Measurements from ENCODE around the gene FNIP2. TPM values are rescaled to one million over a fixed set of nuclear protein-coding genes. Genes with fewer than 3 reads are reported as not detected.
A peak's percentile ranks its signal among the peaks of the same experiment; 100 is the strongest.

The FNIP2 gene
- total RNA-seq, 1 donor from 2014 or later, result 18.5 TPM

- peaks cover 25% of the 10 kb centered on the region for H3K4me1 ChIP-seq (ENCODE audit: insufficient read depth, low read length)
- H3K79me2 ChIP-seq (ENCODE audit: insufficient read depth, low read length), result peaks cover 64% of the 10 kb centered on the region
- peak overlapping the region; percentile 98 for H3K9ac ChIP-seq (ENCODE audit: low read length)
- H2AFZ ChIP-seq (ENCODE audit: low read depth, low read length), result no peak overlapping the region
- Mint-ChIP-seq H3K27ac (ENCODE audit: unreplicated experiment) (no peak overlapping the region), H3K27me3 (ENCODE audit: low read depth, unreplicated experiment) (no peaks in the 10 kb centered on the region), H3K4me1 (ENCODE audit: low read depth, unreplicated experiment) (peaks cover 21% of the 10 kb centered on the region), H3K36me3 (ENCODE audit: low read depth, unreplicated experiment) (no peaks in the 10 kb centered on the region), H3K4me3 (ENCODE audit: unreplicated experiment) (no peak overlapping the region), H3K9me3 (ENCODE audit: unreplicated experiment) (no peaks in the 10 kb centered on the region)
- FAIRE-seq, result no peak
- no peak overlapping the region for H3K27ac ChIP-seq (ENCODE audit: low read depth, low read length)
- no peak for TF ChIP-seq CTCF (IDR thresholded peaks at IDR 0.05; ENCODE audit: insufficient read depth, low read depth, low read length)
- TF ChIP-seq EZH2 (IDR thresholded peaks at IDR 0.05; ENCODE audit: insufficient read depth, low read length), result no peak
- H3K4me3 ChIP-seq (ENCODE audit: insufficient read depth, low read depth, low read length), result peak overlapping the region; percentile 14
- peaks cover 21% of the 10 kb centered on the region for H4K20me1 ChIP-seq (ENCODE audit: insufficient read depth, low read length)
- no peaks in the 10 kb centered on the region for H3K36me3 ChIP-seq (ENCODE audit: insufficient read depth, low read length)
- no peaks in the 10 kb centered on the region for H3K27me3 ChIP-seq (ENCODE audit: insufficient read depth, low read length)
- H3K9me3 ChIP-seq (ENCODE audit: insufficient read depth, low read depth, low read length), result no peaks in the 10 kb centered on the region
- H3K4me2 ChIP-seq (ENCODE audit: low read length), result peak overlapping the region; percentile 87
- no peak for DNase-seq (ENCODE audit: low read depth)
Observed at GRCh38 chr4:158770671-158771070, 1.8 kb downstream of the FNIP2 start.

- Histone ChIP-seq H3K79me2 (ENCODE audit: insufficient read depth, low read length) (peaks cover 75% of the 10 kb centered on the region), H3K27me3 (ENCODE audit: insufficient read depth, low read length) (no peaks in the 10 kb centered on the region), H3K27ac (ENCODE audit: low read depth, low read length) (no peak overlapping the region), H3K9ac (ENCODE audit: low read length) (no peak overlapping the region), H4K20me1 (ENCODE audit: insufficient read depth, low read length) (peaks cover 21% of the 10 kb centered on the region), H3K9me3 (ENCODE audit: insufficient read depth, low read depth, low read length) (no peaks in the 10 kb centered on the region), H3K4me1 (ENCODE audit: insufficient read depth, low read length) (peaks cover 26% of the 10 kb centered on the region), H3K4me3 (ENCODE audit: insufficient read depth, low read depth, low read length) (no peak overlapping the region), H3K36me3 (ENCODE audit: insufficient read depth, low read length) (no peaks in the 10 kb centered on the region), H2AFZ (ENCODE audit: low read depth, low read length) (no peak overlapping the region), H3K4me2 (ENCODE audit: low read length) (peak overlapping the region; percentile 87)
- Mint-ChIP-seq H3K36me3 (ENCODE audit: low read depth, unreplicated experiment) (no peaks in the 10 kb centered on the region), H3K27ac (ENCODE audit: unreplicated experiment) (no peak overlapping the region), H3K4me3 (ENCODE audit: unreplicated experiment) (no peak overlapping the region), H3K27me3 (ENCODE audit: low read depth, unreplicated experiment) (no peaks in the 10 kb centered on the region), H3K4me1 (ENCODE audit: low read depth, unreplicated experiment) (peaks cover 27% of the 10 kb centered on the region), H3K9me3 (ENCODE audit: unreplicated experiment) (no peaks in the 10 kb centered on the region)
- TF ChIP-seq CTCF (IDR thresholded peaks at IDR 0.05; ENCODE audit: insufficient read depth, low read depth, low read length) (no peak), EZH2 (IDR thresholded peaks at IDR 0.05; ENCODE audit: insufficient read depth, low read length) (no peak)
- FAIRE-seq (peak; percentile 55), DNase-seq (ENCODE audit: low read depth) (no peak)
Observed at GRCh38 chr4:158771776-158772175, 3.0 kb downstream of the FNIP2 start.

GRCh38 chr4:158775091-158775651 is 6.3 kb downstream of the FNIP2 start:
- DNase-seq (ENCODE audit: low read depth) (peak; percentile 88), FAIRE-seq (peak; percentile 58)
- Mint-ChIP-seq H3K27ac (ENCODE audit: unreplicated experiment) (peak overlapping the region; percentile 77), H3K27me3 (ENCODE audit: low read depth, unreplicated experiment) (no peaks in the 10 kb centered on the region), H3K36me3 (ENCODE audit: low read depth, unreplicated experiment) (no peaks in the 10 kb centered on the region), H3K4me1 (ENCODE audit: low read depth, unreplicated experiment) (peaks cover 32% of the 10 kb centered on the region), H3K9me3 (ENCODE audit: unreplicated experiment) (no peaks in the 10 kb centered on the region), H3K4me3 (ENCODE audit: unreplicated experiment) (no peak overlapping the region)
- peaks cover 21% of the 10 kb centered on the region for H4K20me1 ChIP-seq (ENCODE audit: insufficient read depth, low read length)
- peak overlapping the region; percentile 62 for H3K9ac ChIP-seq (ENCODE audit: low read length)
- H2AFZ ChIP-seq (ENCODE audit: low read depth, low read length), result peak overlapping the region; percentile 48
- no peaks in the 10 kb centered on the region for H3K9me3 ChIP-seq (ENCODE audit: insufficient read depth, low read depth, low read length)
- no peaks in the 10 kb centered on the region for H3K36me3 ChIP-seq (ENCODE audit: insufficient read depth, low read length)
- H3K79me2 ChIP-seq (ENCODE audit: insufficient read depth, low read length), result peaks cover 98% of the 10 kb centered on the region
- peaks cover 24% of the 10 kb centered on the region for H3K4me1 ChIP-seq (ENCODE audit: insufficient read depth, low read length)
- no peak overlapping the region for H3K4me3 ChIP-seq (ENCODE audit: insufficient read depth, low read depth, low read length)
- no peaks in the 10 kb centered on the region for H3K27me3 ChIP-seq (ENCODE audit: insufficient read depth, low read length)
- H3K4me2 ChIP-seq (ENCODE audit: low read length), result peak overlapping the region; percentile 65
- TF ChIP-seq CTCF (IDR thresholded peaks at IDR 0.05; ENCODE audit: insufficient read depth, low read depth, low read length), result no peak
- TF ChIP-seq EZH2 (IDR thresholded peaks at IDR 0.05; ENCODE audit: insufficient read depth, low read length), result no peak
- peak overlapping the region; percentile 84 for H3K27ac ChIP-seq (ENCODE audit: low read depth, low read length)
